22Rv1 (cell line): ENCODE results near the gene KIF6.
A peak's percentile ranks its signal among the peaks of the same experiment; 100 is the strongest.

Experiments used
- H3K27ac ChIP-seq: fragments of 450-650 bp; 2 replicates; pipeline ENCODE4 v1.5.1; 2017
- ZFX ChIP-seq: fragments of 450-650 bp; IDR thresholded peaks from 2 replicates; pipeline ENCODE4 v1.6.1; 2017; ENCODE audit warnings: antibody characterized with exemption, borderline replicate concordance
- TF ChIP-seq, protein P1 (sequence below): fragments of 450-650 bp; IDR thresholded peaks from 2 replicates; pipeline ENCODE4 v1.5.1; 2017; ENCODE audit warnings: mild to moderate bottlenecking

Gene KIF6, protein sequence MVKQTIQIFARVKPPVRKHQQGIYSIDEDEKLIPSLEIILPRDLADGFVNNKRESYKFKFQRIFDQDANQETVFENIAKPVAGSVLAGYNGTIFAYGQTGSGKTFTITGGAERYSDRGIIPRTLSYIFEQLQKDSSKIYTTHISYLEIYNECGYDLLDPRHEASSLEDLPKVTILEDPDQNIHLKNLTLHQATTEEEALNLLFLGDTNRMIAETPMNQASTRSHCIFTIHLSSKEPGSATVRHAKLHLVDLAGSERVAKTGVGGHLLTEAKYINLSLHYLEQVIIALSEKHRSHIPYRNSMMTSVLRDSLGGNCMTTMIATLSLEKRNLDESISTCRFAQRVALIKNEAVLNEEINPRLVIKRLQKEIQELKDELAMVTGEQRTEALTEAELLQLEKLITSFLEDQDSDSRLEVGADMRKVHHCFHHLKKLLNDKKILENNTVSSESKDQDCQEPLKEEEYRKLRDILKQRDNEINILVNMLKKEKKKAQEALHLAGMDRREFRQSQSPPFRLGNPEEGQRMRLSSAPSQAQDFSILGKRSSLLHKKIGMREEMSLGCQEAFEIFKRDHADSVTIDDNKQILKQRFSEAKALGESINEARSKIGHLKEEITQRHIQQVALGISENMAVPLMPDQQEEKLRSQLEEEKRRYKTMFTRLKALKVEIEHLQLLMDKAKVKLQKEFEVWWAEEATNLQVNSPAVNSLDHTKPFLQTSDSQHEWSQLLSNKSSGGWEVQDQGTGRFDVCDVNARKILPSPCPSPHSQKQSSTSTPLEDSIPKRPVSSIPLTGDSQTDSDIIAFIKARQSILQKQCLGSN

DNA sequence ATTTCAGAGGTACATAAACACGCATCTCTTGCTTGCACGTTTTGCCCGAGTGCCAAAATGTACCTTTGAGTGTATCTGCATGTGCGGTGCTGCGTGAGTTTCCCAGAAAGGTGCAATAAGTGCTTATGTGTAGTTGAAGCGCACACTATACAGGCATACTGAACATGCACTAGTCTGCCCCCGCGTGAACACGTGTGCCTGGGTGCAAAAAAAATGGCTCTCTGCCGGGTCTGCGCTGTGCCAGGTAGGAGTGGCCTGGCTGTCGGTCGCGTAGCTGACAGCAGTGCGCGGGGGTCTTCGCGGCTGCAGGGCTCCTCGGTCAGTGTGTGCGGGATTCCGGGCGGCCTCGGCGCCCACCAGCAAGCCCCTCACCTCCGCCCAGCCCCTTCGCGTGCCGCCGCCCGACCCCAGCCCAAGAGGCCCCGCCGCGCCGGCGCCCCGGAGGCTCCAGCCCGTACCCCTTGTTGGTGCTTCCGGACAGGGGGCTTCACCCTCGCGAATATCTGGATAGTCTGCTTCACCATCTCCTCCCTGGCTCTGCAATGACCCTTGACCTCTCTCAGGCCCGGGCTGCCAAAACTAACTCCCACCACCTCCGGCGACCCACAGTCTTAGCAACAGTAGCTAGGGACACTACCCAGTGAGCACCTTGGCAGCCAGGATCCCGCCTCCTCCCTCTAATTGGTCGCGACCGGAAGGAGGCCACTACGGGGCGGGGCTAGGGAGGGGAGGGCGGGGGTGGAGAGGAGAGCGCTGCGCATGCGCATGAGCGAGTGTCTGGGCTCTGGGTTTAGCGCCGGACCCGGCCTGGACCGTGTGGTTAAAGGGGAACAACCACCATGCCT lies at the start of gene KIF6:
Gene KIF6 (minus strand): TSS at position 622 of the 845 bp plus-strand sequence. CDS start 98 bp downstream, at position 524.
- TF ChIP-seq ZFX = no peak
- TF ChIP-seq, protein P1, sequence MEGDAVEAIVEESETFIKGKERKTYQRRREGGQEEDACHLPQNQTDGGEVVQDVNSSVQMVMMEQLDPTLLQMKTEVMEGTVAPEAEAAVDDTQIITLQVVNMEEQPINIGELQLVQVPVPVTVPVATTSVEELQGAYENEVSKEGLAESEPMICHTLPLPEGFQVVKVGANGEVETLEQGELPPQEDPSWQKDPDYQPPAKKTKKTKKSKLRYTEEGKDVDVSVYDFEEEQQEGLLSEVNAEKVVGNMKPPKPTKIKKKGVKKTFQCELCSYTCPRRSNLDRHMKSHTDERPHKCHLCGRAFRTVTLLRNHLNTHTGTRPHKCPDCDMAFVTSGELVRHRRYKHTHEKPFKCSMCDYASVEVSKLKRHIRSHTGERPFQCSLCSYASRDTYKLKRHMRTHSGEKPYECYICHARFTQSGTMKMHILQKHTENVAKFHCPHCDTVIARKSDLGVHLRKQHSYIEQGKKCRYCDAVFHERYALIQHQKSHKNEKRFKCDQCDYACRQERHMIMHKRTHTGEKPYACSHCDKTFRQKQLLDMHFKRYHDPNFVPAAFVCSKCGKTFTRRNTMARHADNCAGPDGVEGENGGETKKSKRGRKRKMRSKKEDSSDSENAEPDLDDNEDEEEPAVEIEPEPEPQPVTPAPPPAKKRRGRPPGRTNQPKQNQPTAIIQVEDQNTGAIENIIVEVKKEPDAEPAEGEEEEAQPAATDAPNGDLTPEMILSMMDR = no peak
- peak within 1 kb of the TSS; percentile 60 for H3K27ac ChIP-seq

DNA sequence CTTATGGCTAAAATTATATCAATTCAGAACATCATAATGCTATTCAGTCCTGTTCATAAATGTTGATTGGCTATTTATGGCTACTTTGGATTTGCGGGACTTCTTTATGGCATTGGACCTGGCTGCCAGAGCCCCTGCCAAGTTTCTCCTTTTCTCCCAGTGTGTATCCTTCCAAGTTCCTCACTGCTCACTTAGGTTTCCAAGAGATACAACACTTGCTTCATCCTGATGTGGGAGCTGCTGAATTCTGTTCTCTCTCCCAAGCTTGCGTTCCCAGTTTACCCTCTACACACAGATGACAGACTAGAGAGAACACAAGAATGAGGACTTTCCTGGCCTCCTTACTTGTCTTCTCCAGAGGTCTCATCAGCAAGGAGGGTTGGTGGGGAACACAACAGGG lies 48.6 kb upstream of the KIF6 start:
- TF ChIP-seq, protein P1 = no peak
- no peak for TF ChIP-seq ZFX
- no peak overlapping the region for H3K27ac ChIP-seq

DNA sequence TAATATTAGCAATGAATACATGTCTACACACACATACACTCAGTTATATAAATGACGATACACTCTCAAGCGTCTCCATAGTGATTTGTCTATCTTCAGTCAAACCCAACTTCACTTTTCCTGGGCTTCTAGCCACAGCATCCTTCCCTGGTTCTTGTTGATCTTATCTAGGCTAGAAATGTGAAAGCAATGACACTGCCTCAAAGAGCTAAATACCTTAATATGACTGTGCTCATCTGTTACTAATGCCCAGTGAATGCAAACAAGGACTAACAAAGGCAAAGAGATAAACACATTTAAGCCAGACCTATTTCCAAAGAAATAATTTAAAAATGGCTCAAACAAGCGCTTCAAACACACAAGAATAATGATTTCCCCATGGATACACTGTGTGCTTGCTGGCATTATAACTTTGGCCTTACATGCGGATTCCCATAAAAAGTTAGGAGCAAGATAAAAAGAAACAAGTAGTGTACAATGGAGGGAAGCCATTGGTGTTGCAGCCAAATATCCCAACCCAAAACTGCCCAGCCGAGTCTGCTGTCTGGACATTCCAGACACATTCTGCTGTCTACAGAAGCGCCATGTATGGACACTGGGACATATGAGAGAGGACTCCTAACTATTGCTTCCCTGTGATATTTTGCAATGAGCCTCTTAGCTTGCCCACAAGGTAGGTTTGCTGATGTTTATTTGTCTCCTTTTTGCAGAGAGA lies 47.5 kb upstream of the KIF6 start:
- no peak overlapping the region for H3K27ac ChIP-seq

DNA sequence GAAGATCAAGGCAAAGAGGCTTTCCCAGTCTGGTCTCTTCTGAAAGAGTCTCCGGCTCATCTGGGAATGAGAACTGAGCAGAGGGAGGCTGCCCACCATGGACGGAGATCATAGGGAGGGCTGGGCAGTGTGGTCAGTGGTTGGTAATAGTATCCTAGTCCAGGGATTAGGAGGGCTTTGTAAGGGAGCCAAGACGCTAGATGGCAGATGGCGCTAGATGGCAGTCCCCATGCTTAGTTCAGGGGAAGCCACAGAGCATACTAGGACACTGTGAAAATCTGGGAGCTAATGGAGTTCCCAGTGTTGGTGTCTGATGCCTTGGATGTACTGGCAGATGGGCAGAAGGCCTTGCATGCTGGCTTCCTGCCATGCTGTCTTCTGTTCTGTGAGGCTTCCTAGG lies 45.2 kb upstream of the KIF6 start:
- TF ChIP-seq ZFX = no peak
- TF ChIP-seq, protein P1 = no peak
- no peak overlapping the region for H3K27ac ChIP-seq

More for the DNA sequence above, 47.5 kb upstream of the KIF6 start:
- no peak for TF ChIP-seq ZFX
- TF ChIP-seq, protein P1 = no peak

DNA sequence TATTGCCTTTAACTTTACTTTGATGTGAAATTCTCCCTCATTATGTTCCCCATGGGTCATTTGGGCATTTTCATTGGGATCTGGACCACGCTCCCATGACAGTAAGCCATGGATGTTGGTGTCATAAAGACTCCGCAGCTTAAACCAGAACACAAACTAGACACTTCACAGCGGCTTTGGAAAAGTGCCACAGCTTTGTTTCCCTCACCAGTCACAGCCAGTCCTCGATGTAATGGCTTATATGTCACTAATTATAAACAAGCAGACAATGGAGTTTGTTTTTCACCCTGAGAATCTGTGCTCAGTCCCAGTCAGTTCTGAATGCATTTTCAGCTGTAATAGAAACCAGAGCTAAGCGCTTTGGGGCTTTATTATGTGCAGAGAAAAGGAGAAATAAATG lies 43.8 kb upstream of the KIF6 start:
- no peak overlapping the region for H3K27ac ChIP-seq
- TF ChIP-seq, protein P1 = no peak
- TF ChIP-seq ZFX = no peak

DNA sequence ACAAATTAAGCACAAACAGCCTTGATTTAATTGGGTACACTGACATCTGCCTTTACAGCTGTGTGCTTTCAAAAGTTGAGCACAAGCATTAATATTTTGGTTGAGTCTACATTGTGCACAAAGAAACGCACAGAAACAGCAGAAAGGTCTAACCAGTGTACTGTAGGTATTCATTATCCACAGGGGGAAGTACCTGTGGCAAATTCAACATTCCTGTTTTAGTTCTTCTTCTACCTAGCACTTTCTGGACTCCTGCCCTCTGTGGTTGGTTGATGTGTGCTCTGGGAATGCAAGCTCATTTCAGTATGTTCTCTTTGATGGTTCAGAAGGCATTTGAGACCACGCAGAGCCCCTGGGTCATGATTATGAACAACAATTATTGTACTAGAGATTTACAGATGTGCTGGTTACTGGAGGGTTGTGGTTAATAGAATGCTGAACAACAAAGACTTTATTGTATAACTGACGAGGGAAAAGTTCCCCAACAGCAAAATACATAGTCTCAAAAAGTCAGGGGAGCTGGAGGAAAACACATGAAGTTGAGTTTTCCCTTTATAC lies 40.4 kb upstream of the KIF6 start:
- TF ChIP-seq, protein P1 = no peak
- no peak for TF ChIP-seq ZFX
- no peak overlapping the region for H3K27ac ChIP-seq
